ENCODE measurements around the gene ERCC2.

ERCC2 gene

DNA sequence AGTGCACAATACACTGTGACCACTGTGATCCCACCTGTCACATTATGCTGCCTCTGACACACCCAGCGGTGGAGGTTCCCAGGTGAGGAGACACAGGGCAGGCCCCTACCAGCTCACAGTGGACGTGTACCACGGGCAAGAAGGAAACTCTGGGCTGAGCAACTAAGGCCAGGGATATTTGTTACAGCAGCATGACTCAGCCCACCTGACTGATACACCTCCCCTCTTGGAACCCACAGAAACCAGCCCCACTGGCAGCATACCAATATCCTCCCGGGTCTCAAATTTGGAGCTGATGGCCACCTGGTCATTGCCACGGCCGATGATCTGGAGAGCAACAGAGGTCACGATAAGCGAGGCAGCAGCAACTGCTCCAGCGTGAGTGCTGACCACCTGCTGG is 15.0 kb downstream of the ERCC2 start:
- ChIA-PET CTCF (no interaction called here), POLR2A (no interaction called here)
- DNase-seq (ENCODE audit: extremely low spot score): no peak
- TF ChIP-seq ZNF384 (IDR thresholded peaks at IDR 0.05) (no peak), NFRKB (IDR thresholded peaks at IDR 0.05) (no peak), CTBP1 (IDR thresholded peaks at IDR 0.05; ENCODE audit: borderline replicate concordance) (no peak), SP1 (IDR thresholded peaks at IDR 0.05) (no peak), BHLHE40 (IDR thresholded peaks at IDR 0.05; ENCODE audit: borderline replicate concordance) (no peak)

- POLR2A ChIA-PET: interaction anchor here (1.5 kb wide), 1 partner anchor 9 kb away, joined by 3 read pairs; no protein-coding TSS in a partner anchor
- TF ChIP-seq ZNF384 (IDR thresholded peaks at IDR 0.05) (no peak), PKNOX1 (IDR thresholded peaks at IDR 0.05) (no peak), NFRKB (IDR thresholded peaks at IDR 0.05) (no peak), SUZ12 (IDR thresholded peaks at IDR 0.05) (no peak), HDGF (IDR thresholded peaks at IDR 0.05; ENCODE audit: borderline replicate concordance) (no peak)
- DNase-seq (ENCODE audit: extremely low spot score): no peak
- CTCF ChIA-PET: no interaction called here
Measured at GRCh38 chr19:45354241-45354842, 16.0 kb downstream of the ERCC2 start.

GRCh38 chr19:45352914-45353796 is 17.2 kb downstream of the ERCC2 start:
- no peak for DNase-seq (ENCODE audit: extremely low spot score)
- TF ChIP-seq SUZ12 (IDR thresholded peaks at IDR 0.05) (no peak), PKNOX1 (IDR thresholded peaks at IDR 0.05) (no peak), TARDBP (IDR thresholded peaks at IDR 0.05) (no peak), FOXK2 (IDR thresholded peaks at IDR 0.05) (no peak), ELF4 (IDR thresholded peaks at IDR 0.05) (no peak), L3MBTL2 (conservative IDR thresholded peaks at IDR 0.05) (no peak)
- ChIA-PET POLR2A (interaction anchor here (1.5 kb wide), 1 partner anchor 8 kb away, joined by 3 read pairs; no protein-coding TSS in a partner anchor), CTCF (no interaction called here)

- POLR2A ChIA-PET: no interaction called here
- TF ChIP-seq L3MBTL2 (conservative IDR thresholded peaks at IDR 0.05): no peak
- TF ChIP-seq ELF4 (IDR thresholded peaks at IDR 0.05): no peak
- no peak for TF ChIP-seq ARNT (IDR thresholded peaks at IDR 0.05)
- TF ChIP-seq SP1 (IDR thresholded peaks at IDR 0.05): no peak
- TF ChIP-seq ZNF384 (IDR thresholded peaks at IDR 0.05): no peak
- no peak for TF ChIP-seq HDGF (IDR thresholded peaks at IDR 0.05; ENCODE audit: borderline replicate concordance)
- TF ChIP-seq FOXM1 (IDR thresholded peaks at IDR 0.05; ENCODE audit: borderline replicate concordance): no peak
- no peak for TF ChIP-seq TARDBP (IDR thresholded peaks at IDR 0.05)
- TF ChIP-seq FOXK2 (IDR thresholded peaks at IDR 0.05): no peak
- TF ChIP-seq CTBP1 (IDR thresholded peaks at IDR 0.05; ENCODE audit: borderline replicate concordance): no peak
- no peak for TF ChIP-seq LEF1 (IDR thresholded peaks at IDR 0.05; ENCODE audit: borderline replicate concordance)
- TF ChIP-seq BHLHE40 (IDR thresholded peaks at IDR 0.05; ENCODE audit: borderline replicate concordance): no peak
- TF ChIP-seq PKNOX1 (IDR thresholded peaks at IDR 0.05): no peak
- no peak for DNase-seq (ENCODE audit: extremely low spot score)
- CTCF ChIA-PET: no interaction called here
Measured at GRCh38 chr19:45352471-45352870, 17.9 kb downstream of the ERCC2 start.

DNA sequence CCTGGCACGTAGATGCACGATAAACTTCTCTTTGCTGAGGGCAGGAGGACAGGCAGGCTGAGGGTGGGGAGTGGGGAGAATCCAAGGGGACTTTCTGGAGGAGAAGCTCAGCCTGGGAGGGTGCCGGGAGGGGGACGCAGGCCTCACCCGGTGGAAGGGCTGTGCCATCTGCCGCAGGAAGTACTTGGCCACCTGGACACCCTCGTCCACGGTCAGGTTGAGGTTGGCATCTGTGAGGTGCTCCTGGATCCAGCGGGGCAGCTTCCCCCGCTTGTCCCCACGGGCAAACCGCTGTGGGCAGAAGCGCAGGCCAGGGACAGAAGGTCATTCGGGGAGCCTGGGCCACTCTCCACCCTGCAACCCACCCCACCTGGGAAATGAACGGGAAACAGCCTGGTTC is 18.3 kb downstream of the ERCC2 start:
- ChIA-PET CTCF (no interaction called here), POLR2A (no interaction called here)
- DNase-seq (ENCODE audit: extremely low spot score): no peak
- TF ChIP-seq ZNF384 (IDR thresholded peaks at IDR 0.05): no peak
- no peak for TF ChIP-seq NFRKB (IDR thresholded peaks at IDR 0.05)
- no peak for TF ChIP-seq CTBP1 (IDR thresholded peaks at IDR 0.05; ENCODE audit: borderline replicate concordance)

GRCh38 chr19:45351401-45351952 is 18.9 kb downstream of the ERCC2 start:
- DNase-seq (ENCODE audit: extremely low spot score): no peak
- ChIA-PET CTCF (interaction anchor here (0.6 kb wide), 1 partner anchor 1639 kb away, joined by 3 read pairs; no protein-coding TSS in a partner anchor), POLR2A (no interaction called here)
- TF ChIP-seq SUZ12 (IDR thresholded peaks at IDR 0.05) (no peak), ZNF384 (IDR thresholded peaks at IDR 0.05) (no peak), FOXK2 (IDR thresholded peaks at IDR 0.05) (no peak), ELF4 (IDR thresholded peaks at IDR 0.05) (no peak), CTBP1 (IDR thresholded peaks at IDR 0.05; ENCODE audit: borderline replicate concordance) (no peak), SP1 (IDR thresholded peaks at IDR 0.05) (no peak), PKNOX1 (IDR thresholded peaks at IDR 0.05) (no peak), NFRKB (IDR thresholded peaks at IDR 0.05) (no peak), BHLHE40 (IDR thresholded peaks at IDR 0.05; ENCODE audit: borderline replicate concordance) (no peak), L3MBTL2 (conservative IDR thresholded peaks at IDR 0.05) (no peak), FOXA1 (IDR thresholded peaks at IDR 0.05) (no peak), FOXM1 (IDR thresholded peaks at IDR 0.05; ENCODE audit: borderline replicate concordance) (no peak), HDGF (IDR thresholded peaks at IDR 0.05; ENCODE audit: borderline replicate concordance) (no peak), ARNT (IDR thresholded peaks at IDR 0.05) (no peak), TARDBP (IDR thresholded peaks at IDR 0.05) (no peak)

All from HEK293T (cell line).